DMS53 treated with DMSO at 0.1 percent for 48 hours (cell line): ENCODE results near the gene SAFB2.

Experiments
- DNase-seq: peaks from one replicate; lab custom pipeline; 2025; ENCODE audit not compliant: unreplicated experiment; lab: John Stamatoyannopoulos, UW

SAFB2 gene

DNA sequence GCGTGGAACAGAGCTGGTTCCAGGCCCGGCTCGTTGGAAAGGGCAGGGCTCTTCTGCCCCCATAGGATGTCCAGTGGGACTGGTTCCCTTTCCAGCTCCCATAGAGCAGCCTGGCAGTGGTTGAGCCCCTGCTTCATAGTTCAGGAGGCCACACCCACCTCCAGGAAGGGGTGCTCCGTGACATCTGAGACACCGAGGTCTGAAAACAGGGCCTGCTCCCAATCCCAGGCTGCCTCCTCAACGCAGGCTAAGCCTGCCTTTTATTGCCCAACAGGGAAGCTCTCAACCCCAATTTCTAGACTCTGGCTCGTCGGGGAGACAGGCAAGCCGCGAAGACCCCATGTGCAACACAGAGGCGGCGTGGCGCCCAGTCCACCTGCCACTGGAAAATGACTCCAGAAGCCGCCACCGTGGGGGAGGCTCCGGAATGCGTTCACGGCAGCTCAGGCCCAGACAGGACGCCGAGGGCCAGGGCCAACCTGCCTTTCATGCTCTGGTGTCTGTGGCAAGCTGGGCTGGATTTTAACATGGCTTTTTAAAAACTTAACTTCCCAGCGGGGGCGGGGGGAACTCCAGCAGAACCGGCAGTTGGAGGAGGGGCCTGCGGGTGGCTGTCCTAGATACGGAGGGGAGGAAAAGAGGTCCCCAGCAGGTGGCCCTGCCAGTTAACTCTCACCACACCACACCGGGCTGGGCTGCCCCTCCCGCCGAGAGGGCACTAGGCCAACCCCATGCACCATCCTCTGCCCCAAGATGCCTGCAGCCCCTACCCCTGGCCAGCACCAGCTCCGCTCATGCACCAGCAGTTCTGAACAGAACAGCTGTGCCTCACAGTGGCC is 36.9 kb downstream of the SAFB2 start:
- DNase-seq = no peak

DNA sequence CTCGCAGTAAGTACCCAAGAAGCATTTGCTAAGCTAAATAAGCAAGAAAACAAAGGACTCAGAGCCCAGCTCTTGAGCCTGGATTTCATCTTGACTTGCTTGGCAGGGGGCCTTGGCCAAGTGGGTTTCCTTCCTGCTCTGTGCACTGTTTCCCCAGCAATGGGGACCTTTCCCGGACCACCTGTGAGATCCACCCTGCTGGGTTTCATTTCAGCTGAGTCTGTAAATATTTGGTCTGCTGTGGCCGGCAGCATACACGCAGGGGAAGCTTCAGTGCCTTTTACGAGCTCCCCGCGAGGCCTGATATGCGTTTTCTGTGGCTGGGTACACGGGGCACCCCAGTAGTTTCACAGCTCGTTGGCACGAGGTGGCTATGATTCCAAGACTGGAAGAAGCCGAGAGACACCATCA is 42.4 kb downstream of the SAFB2 start:
- no peak for DNase-seq

DNA sequence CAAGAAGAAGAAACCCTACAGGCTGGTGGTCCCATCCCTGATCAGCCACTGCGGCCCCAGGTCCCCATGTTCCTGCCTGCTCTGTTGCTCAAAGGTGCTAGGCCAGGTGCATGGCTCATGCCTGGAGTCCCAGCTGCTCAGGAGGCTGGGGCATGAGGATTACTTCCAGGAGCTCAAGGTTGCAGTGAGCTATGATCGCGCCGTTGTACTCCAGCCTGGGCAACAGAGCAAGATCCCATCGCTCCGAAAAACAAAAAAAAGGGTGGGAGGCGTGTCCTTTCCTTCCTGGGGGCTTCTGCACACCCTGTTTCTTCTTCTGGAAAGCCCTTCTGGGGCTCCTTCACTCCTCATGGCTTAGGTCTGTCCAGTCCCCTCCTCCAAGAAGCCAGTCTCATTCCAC is 42.9 kb downstream of the SAFB2 start:
- no peak for DNase-seq

DNA sequence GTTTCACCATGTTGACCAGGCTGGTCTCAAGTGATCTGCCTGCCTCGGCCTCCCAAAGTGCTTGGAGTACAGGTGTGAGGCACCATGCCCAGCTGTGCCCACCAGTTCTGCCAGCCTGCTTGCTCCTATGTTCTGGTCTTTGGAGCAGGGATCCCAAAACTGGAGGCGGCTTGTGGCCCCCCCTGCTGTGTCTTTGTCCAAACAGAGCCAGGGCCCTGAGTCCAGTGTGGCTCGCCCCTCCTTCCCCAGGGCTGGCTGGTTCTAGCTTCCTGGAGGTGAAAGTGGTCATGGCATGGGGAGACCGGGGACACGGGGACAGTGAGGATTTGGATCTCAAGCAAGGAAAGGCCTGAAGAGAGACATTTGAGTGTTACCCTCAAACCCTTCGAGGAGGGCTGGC is 43.3 kb downstream of the SAFB2 start:
- DNase-seq = no peak

DNA sequence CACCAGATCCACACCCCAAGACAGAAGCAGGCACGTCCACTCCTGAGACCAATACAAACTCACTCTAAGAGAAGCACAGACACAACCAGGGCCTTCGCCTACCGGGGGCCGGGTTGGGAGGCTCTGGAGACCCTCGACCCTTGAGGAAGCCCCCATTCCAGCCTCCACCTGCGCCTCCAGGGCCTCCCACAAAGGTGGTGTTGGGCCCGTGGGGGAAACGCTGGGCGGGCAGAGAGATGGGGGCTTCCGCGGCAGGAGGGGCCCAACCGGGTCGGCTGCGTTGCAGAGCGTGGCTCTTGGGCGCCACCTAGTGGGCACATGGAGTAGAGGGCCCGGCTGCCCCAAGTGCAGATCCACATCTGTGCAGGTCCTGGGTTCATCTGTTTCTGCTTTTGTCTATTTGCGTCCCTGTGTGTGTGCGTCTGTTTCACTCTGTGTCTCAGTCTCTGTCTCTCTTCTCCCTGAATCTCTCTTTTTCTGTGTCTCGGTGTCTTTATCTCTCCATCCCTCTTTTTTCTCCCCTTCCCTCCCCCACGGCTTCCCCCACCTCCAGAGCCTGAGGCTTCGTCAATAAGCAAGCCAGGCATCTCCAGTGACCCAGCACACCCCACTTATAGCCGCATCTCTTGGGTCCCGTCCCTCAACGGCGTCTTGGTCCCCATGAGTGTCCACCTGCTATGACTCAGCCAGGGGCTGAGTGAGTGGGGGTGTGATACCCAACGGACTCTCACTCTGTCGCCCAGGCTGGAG is 44.3 kb downstream of the SAFB2 start:
- peak; percentile 15 for DNase-seq

DNA sequence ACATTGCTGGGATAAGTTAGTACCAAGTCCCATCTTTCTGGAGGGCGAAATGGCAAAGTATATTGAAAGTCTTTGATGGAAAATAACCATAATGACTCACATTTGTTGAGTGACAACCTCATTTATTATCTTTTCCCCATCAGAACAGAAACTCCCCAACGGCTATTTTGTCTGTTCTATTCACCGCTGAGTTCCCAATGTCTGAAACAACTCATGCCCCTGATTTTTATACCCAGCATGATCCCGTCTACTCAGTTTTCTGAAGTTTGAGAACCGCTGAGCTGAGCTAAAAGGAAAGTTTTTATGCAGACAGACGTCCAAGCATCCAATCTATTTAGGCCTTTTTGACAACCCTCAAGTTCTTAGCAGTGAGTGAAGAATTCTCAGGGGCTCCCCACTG is 47.0 kb downstream of the SAFB2 start:
- DNase-seq = no peak

DNA sequence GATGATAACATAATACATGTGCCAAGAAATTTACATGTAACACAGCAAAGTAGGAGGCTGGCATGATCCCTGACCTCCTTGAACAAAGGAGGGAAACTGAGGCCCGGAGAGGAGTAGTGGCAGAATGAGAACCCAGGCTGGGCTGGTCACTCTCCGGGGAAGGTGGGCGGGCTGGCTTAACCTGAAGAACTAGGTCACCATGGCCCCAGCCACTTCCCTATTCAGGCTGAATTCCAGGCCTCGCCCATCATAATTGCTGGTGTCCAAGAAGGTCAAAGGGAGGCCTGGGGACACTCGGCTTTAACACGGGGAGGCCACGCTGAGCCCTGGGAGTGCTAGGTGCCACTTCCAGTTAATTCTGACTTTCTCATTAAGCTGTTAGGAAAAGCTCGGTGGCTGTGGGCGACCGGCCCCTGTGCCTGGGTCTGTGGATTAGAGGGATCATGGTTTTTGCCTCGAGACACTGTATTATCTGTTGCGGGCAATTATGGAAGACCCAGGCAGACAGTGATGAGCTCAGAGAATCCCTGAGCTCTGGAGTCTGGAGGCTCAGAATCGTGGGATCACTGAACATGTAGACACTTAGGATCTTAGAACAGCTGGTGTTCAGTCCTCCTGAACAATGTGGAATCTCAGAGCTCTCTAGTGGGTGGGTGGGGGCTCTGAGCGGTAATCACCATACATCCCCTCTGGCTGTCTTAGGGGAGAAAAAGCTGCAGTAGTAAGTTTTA is 49.9 kb downstream of the SAFB2 start:
- DNase-seq = no peak

DNA sequence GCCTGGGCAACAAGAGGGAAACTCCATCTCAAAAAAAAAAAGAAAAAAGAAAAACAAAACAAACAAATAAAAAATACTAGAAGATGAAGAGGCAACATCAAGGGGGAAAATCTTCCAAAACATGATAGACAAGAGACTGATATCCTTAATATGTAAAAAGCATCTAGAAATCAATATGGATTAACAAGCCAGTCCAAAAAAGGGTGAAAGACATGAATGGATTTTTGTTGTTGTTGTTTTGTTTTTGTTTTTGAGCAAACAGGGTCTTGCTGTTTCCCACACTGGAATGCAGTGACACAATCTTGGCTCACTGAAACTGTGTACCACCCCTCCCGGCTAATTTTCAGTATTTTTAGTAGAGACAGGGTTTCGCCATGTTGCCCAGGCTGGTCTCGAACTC is 50.8 kb downstream of the SAFB2 start:
- DNase-seq = no peak

DNA sequence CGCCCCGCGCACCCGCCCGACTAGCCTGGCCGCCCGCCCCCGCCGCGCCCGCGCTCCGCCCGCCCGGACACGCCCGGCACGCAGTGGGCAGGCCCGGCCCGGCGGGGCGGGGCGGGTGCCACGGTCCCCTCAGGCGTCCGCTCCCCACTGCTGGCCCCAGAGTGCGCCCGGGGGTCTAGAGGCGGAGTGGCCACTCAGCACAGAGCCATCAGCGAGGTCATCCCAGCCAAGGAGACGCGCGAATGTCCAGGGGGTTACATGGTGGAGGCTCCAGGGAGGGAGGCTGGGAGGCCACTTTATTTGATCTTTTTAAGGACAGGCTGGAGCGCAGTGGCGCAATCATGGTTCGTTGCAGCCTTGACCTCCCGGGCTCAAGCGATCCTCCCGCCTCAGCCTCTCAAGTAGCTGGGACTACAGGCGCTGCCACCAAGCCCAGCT is 54.6 kb downstream of the SAFB2 start:
- no peak for DNase-seq

DNA sequence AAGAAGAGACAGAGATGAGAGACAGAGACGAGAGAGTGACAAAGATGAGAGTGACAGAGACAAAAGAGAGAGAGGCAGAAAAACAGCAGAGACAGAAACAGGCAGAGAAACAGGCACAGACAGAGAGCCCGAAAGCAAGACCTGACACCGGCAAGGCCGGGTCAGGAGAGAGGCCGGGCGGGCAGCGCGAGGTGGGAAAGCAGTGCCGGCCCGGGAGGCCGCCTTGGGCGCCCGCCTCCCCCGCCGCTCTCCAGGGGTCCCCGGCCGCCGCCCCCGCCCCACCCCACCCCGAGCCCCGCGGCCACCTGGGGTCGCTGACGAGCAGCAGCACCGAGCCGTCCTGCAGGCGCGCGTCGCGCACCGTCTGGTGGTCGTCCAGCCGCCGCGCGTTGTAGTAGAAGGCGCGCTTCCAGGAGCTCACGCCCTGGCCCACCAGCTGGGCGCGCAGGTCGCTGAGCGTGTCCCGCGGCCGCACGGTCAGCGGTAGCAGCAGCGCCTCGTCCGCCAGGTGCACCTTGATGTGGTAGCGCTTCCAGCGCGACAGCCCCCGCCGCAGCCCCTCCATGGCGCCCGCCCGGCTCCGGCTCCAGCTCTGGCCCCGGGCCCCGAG is 55.1 kb downstream of the SAFB2 start, which contains the start of gene TINCR:
TINCR (minus strand) TSS at position 594 of the 610 bp plus-strand sequence.
- no peak for DNase-seq

DNA sequence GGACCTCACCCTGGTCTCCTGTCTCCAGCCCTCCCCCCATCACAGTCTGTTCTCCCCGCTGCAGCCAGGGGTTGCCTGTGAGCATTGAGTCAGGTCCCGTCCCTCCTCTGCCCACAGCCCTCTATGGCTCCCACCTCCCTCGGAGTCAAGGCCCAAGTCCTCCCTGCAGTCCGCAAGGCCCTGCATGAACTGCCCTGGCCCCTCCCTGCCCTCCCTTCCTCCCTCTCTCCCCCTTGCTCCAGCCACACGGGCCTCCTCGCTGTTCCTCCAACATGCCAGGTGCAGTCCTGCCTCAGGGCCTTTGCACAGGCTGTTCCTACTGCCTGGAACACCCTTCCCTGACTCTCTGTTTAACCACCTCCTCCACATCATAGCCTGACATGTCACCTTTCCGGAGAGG is 57.6 kb downstream of the SAFB2 start:
- no peak for DNase-seq

DNA sequence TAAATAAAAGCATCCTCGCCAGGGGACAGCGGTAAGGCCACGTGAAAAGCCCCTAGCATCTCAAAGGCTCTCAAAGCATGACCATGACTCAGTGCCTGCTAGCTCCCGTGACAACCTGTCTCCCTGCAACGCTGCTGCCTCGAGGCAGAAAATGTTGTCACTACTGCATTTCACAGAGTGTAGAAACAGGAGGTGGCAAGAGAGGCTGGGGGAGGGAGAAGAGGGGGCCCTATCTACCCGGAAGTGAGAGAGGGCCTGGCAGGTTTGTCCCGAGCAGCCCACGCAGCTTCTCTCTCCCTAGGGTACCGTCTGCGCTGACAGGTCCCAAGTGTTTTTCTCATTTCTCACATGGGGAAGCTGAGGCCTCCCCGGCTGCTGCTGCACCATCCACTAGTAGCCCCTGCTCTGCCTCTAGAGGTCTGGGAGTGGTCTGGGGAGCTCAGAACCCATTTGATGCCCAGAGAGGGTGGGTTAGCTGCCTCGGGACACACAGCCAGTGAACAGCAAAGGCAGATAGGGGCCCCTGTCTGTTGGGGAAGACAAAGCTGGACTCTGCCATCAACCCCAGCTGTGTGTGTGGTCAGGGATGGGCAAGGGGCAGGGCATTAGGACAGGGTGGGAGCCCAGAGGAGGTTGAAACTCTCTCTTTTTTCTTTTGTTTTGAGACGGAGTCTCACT is 58.5 kb downstream of the SAFB2 start:
- DNase-seq = no peak

DNA sequence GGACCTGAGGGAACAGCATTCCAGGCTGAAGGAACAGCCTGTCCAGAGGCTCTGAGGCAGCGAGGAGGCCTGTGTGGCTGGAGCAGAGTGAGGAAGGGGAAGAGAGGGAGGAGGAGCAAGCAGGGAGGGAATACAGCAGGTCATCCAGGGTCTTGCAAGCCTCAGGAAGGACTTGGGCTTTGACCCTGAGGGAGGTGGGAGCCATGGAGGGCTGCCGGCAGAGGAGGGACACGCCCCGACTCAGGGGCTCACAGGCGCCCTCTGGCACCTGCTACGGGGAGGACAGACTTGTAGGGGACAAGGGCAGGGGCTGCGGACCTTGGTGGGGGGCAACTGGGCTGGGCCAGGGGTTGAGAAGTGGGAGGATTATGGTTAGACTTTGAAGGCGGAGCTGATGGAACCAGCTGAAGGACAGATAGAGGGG is 59.6 kb downstream of the SAFB2 start:
- no peak for DNase-seq

DNA sequence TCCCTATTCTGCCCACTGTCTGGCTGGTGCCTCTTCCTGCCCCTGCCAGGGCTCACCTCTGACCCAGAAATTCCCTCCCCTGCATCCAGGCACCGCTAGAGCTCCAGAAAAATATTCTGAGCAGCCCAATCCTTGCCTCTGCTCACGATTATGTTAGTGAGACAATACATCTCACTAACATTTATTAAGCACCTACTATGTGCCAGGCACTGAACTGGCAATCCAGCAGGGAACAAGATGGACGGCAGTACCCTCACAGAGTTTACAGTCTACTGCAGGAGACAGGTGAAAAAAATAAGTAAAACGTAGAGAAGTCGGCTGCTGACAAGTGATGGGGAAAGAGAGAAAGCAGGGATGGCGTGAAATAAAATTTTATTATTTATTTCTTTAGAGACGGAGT is 60.3 kb downstream of the SAFB2 start:
- no peak for DNase-seq

DNA sequence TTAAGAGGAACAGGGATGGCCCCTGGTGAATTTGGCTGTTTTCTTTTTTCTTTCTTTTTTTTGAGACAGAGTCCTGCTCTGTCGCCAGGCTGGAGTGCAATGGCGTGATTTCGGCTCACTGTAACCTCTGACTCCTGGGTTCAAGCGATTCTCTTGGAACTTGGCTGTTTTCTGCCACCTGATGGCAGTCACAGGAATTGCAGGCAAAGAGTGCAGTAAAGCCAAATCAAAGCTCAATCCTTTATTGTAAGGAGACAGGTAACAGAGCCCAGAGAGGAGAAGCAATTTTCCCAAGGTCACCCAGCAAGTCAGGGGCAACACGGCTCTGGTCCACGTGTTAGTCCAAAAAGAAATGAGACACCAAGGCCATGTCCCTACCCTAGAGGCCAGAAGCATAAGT is 61.0 kb downstream of the SAFB2 start:
- no peak for DNase-seq

DNA sequence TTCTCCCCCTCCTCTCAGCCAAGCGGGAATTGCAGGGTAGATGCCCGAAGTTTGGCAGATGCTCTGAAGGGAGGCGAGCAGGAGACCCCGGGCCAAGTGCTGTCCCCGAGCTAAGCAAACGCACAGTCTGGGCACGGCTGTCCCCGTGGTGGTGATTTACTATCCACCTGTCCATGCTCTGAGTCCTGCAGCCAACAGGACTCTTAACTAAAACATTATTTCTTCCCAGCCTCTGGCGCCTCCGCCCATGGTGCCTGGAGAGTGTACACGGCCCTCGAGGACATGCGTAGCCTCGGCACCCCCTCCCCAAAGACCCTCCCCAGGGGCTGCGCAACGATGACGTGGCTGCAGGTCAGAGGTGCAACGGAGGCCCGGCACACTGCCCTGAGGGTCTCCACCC is 62.4 kb downstream of the SAFB2 start:
- no peak for DNase-seq

DNA sequence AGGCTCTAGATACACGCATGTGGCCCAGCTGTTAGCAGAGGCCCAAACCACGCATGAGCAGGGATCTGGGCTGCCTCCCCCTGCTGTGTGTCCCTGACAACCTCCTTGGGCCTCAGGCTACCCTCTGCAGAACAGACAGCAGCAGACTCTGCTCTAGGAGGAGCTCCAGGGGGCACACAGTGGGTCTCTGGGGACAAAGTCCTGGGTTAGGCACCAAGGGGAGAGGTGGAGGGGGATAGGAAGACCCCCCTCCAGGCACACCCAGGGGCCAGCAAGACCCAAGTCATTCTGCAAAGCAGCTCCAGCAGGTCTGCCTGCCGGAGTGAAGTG is 62.8 kb downstream of the SAFB2 start:
- DNase-seq = no peak

DNA sequence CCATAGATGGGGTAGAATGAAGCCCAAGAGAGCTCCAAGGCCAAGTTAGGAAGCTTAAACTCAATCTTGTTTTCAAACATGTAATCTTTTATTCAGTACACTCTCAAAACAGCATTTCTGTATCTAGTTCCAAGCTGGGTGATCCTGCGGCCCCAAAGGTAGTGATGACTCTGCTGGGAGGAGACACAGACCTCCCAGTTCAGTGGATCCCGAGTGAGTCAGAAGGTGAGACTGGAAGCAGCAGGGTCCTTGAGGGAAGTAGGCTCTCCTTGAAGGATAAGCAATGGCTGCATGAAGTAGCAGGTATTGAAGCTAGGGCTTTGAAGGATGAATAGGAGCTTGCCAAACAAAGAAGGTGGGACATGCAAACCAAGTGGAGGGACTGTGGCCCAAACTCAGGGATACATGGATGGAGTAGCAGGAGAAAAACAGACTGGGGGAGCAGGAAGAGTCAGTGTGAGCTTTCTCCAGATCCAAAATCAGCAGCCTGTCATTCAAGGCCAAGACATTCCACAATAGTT is 64.4 kb downstream of the SAFB2 start:
- DNase-seq = no peak

DNA sequence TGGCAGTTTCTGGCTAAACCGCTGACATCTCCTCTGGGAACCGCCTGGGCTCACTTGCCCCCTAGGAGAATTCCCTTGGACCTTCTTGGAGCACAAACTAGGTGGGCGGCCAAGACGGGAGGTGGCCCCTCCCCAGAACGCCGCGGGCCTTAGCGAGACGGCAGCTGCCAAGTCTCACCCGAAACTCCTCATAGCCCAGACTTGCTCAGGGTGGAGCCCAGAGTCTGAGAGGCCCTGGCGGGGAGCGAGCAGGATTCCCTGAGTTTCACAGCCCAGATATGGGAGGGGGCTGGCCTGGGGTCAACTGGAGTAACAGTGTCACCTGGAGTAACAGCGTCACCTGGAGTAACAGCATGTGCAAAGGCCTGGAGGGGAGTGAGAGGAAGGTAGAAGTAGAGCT is 64.9 kb downstream of the SAFB2 start:
- no peak for DNase-seq

DNA sequence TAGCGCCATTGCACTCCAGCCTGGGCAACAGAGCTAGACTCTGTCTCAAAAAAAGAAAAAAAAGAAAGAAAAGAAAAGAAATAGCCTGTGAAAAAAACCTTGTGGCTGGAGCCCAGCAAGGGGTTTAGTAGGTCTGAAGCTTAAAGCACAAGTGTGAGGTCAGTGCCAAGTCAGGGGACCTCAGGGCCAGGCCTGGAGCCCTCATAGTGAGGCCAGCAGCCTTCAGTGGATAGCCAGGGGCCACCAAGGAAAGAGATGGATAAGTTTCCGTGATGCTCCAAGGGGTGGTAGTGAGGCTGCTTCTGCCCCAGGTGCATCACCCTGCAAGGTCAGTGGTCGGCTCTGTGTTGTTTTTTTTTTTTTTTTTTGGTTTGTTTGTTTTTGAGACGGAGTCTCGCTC is 67.7 kb downstream of the SAFB2 start:
- DNase-seq = no peak

DNA sequence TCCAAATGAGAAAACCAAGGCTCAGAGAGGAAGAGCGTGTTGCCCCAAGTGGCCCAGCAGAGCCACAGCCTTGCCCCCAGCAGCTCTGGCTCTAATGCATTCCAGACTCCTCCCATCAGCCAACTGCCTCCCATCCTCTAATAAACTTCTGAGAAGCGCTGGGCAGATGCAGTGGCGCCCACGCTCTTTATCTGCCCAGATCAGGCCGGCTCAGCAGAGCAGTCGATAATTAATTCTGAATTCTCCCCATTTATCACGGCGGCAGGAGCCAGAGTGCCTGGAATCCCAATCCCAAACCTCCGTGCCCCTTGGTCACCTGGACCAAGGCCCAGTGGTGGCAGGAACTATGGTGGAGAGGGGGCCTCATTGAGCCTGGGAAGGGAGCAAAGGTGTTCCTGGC is 68.7 kb downstream of the SAFB2 start:
- no peak for DNase-seq
